Smooth muscle cell of the brain vasculature (primary cell): ENCODE results near the gene KCTD6.

Experiments used
- DNase-seq: peaks from one replicate; pipeline ENCODE4 v3.0.0-alpha.2; 2012; ENCODE audit warnings: low read depth, low spot score

The KCTD6 gene

GRCh38 chr3:58491506-58492402 is at the start of gene KCTD6:
Gene KCTD6, plus strand, starts transcription at chr3:58492096. Its CDS starts 6,660 bp downstream, at chr3:58498756.
- DNase-seq: peak; percentile 91

- no peak for DNase-seq
Measured at GRCh38 chr3:58452176-58452575, 39.7 kb upstream of the KCTD6 start.

- DNase-seq: no peak
Measured at GRCh38 chr3:58459160-58459559, 32.7 kb upstream of the KCTD6 start.

GRCh38 chr3:58462829-58463180 is 29.1 kb upstream of the KCTD6 start:
- no peak for DNase-seq

- DNase-seq: no peak
Measured at GRCh38 chr3:58463181-58463941, 28.5 kb upstream of the KCTD6 start.

- DNase-seq: no peak
Measured at GRCh38 chr3:58463942-58464271, 28.0 kb upstream of the KCTD6 start.

- DNase-seq: no peak
Measured at GRCh38 chr3:58464866-58465265, 27.0 kb upstream of the KCTD6 start.

GRCh38 chr3:58466899-58467563 is 24.9 kb upstream of the KCTD6 start:
- DNase-seq: no peak

GRCh38 chr3:58469096-58469495 is 22.8 kb upstream of the KCTD6 start:
- DNase-seq: no peak

GRCh38 chr3:58470363-58471024 is 21.4 kb upstream of the KCTD6 start:
- DNase-seq: no peak

- peak; percentile 88 for DNase-seq
Measured at GRCh38 chr3:58471025-58471887, 20.6 kb upstream of the KCTD6 start.

- no peak for DNase-seq
Measured at GRCh38 chr3:58473275-58473674, 18.6 kb upstream of the KCTD6 start.

- no peak for DNase-seq
Measured at GRCh38 chr3:58474348-58474911, 17.5 kb upstream of the KCTD6 start.

- no peak for DNase-seq
Measured at GRCh38 chr3:58474967-58475578, 16.8 kb upstream of the KCTD6 start.

- no peak for DNase-seq
Measured at GRCh38 chr3:58478781-58479180, 13.1 kb upstream of the KCTD6 start.

GRCh38 chr3:58480309-58480708 is 11.6 kb upstream of the KCTD6 start:
- DNase-seq: no peak

GRCh38 chr3:58482917-58483636 is 8.8 kb upstream of the KCTD6 start:
- DNase-seq: no peak

- no peak for DNase-seq
Measured at GRCh38 chr3:58484045-58484721, 7.7 kb upstream of the KCTD6 start.

GRCh38 chr3:58484722-58485069 is 7.2 kb upstream of the KCTD6 start:
- DNase-seq: no peak
